Neutrophil (primary cell): Measurements from ENCODE around the gene ARHGDIA.

ENCODE experiments used
- H3K27ac ChIP-seq: fragments of 200-600 bp; sonication (generic); 2 replicates; pipeline ENCODE4 v1.5.1; 2016; ENCODE audit warnings: mild to moderate bottlenecking, moderate library complexity
- H3K27me3 ChIP-seq: fragments of 200-600 bp; sonication (generic); 2 replicates; pipeline ENCODE4 v1.6.0; 2016; ENCODE audit warnings: mild to moderate bottlenecking
- H3K36me3 ChIP-seq: fragments of 200-600 bp; sonication (generic); 2 replicates; pipeline ENCODE4 v1.5.1; 2017
- H3K4me1 ChIP-seq, 2 experiments: fragments of 200-600 bp in 1 of 2; sonication (generic) in 1 of 2; 1 replicate in 1 of 2; 2 replicates in 1 of 2; pipeline versions ENCODE4 v1.5.1 to v1.6.1; 2013 to 2016; ENCODE audit warnings: low read depth in 1 of 2, low read length in 1 of 2, mild to moderate bottlenecking in 1 of 2, moderate library complexity in 1 of 2; ENCODE audit not compliant: control insufficient read depth in 1 of 2, insufficient read depth in 1 of 2
- H3K4me3 ChIP-seq, 2 experiments: fragments of 200-600 bp in 1 of 2; sonication (generic) in 1 of 2; 1 replicate in 1 of 2; 2 replicates in 1 of 2; pipeline ENCODE4 v1.5.1; 2013 to 2016; ENCODE audit warnings: low read depth in 1 of 2, low read length in 1 of 2, mild to moderate bottlenecking in 1 of 2, moderate library complexity in 1 of 2
- H3K9me3 ChIP-seq: fragments of 200-600 bp; sonication (generic); 2 replicates; pipeline ENCODE4 v1.5.1; 2016
- TF ChIP-seq, protein P1 (sequence below): fragments of 200-600 bp; sonication (generic); IDR thresholded peaks from 2 replicates; pipeline ENCODE4 v1.5.1; 2016; ENCODE audit warnings: antibody characterized with exemption

Gene ARHGDIA

DNA sequence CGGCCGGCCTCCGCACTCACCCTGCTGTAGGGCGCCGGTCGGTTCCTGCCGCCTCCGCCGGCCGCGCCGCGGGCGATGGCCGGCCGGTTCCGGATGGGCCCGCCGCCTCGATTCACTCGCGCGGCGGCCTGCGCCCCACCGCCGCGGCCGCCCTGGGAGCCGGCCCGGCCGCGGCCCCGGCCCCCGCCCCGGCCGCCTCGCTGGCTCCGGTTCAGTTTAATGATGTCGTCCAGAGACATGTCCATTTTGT is 20.1 kb upstream of the ARHGDIA start:
- no peaks in the 10 kb centered on the region for H3K27me3 ChIP-seq
- H3K4me1 ChIP-seq: peaks cover 19% of the 10 kb centered on the region in 2 experiments
- H3K9me3 ChIP-seq: no peaks in the 10 kb centered on the region
- peaks cover 52% of the 10 kb centered on the region for H3K36me3 ChIP-seq
- peak overlapping the region; percentile 94 for H3K27ac ChIP-seq
- peak overlapping the region; percentile 79 to 87 for H3K4me3 ChIP-seq
- TF ChIP-seq, protein P1, sequence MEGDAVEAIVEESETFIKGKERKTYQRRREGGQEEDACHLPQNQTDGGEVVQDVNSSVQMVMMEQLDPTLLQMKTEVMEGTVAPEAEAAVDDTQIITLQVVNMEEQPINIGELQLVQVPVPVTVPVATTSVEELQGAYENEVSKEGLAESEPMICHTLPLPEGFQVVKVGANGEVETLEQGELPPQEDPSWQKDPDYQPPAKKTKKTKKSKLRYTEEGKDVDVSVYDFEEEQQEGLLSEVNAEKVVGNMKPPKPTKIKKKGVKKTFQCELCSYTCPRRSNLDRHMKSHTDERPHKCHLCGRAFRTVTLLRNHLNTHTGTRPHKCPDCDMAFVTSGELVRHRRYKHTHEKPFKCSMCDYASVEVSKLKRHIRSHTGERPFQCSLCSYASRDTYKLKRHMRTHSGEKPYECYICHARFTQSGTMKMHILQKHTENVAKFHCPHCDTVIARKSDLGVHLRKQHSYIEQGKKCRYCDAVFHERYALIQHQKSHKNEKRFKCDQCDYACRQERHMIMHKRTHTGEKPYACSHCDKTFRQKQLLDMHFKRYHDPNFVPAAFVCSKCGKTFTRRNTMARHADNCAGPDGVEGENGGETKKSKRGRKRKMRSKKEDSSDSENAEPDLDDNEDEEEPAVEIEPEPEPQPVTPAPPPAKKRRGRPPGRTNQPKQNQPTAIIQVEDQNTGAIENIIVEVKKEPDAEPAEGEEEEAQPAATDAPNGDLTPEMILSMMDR: no peak

DNA sequence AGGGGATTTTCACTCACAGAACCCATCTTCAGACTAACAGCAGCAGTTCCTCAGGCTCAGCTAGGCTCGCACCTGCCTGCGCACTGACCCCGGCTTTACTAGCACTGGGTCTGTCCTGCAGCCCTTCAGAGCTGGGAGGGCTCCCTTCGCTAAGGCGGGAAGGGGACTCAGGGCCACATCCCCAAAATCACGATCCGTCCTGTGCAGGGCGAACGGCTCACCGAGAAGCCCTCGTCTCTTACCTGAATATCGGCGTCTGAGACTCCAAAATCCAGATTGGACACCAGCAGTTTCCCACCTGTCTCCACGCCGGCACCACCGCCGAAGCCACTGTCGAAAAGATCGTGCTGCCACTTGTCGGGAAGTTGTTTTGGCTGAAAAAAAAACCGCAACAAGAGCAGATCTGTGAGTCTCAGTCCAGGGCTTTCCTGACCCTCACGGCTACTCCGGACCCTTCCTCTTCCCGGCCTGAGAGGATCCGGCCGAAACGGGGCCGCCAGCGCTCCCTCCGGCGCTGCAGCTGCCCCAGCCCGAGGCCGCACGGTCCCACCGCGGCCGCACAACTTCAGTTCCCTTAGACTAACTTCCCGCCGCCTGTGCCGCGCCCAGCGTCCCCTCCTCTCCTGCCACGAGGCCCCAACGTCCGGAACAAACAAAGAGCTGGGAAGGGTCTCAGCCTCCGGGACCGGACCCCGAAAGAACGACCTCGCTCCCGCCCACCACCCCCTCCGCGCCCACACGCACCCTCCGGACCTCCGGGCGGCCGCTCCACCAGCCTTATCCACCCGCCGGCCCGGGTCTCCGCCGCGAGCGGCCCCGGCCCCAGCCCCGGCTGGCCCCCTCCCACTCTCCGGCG is 19.5 kb upstream of the ARHGDIA start:
- peaks cover 19% of the 10 kb centered on the region in 2 experiments for H3K4me1 ChIP-seq
- H3K4me3 ChIP-seq: peak overlapping the region; percentile 66 to 79

DNA sequence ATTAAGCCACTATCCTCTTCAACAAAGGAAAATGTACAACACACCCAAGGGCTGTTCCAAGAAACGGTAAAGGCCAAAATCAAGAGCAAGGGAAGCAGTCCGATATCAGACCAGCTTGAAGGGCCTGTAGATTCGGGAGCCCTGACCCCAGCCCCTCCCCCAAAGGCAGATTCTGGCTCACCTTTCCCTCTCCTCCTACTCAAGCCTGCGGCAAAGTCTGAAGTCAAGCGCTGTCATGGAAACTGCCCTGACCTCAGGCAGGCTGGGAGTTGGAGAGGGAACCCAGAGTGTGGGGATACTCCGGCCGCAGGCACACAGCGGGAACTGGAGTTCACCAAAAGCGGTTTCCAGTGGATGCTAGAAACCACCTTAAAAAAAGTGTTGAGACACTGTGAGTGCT is 18.5 kb upstream of the ARHGDIA start:
- no peak overlapping the region for H3K4me3 ChIP-seq
- peaks cover 54% of the 10 kb centered on the region for H3K36me3 ChIP-seq
- H3K27ac ChIP-seq: no peak overlapping the region
- H3K9me3 ChIP-seq: no peaks in the 10 kb centered on the region
- H3K27me3 ChIP-seq: no peaks in the 10 kb centered on the region
- TF ChIP-seq, protein P1: no peak
- peaks cover 19% of the 10 kb centered on the region in 2 experiments for H3K4me1 ChIP-seq

More for the DNA sequence above, 19.5 kb upstream of the ARHGDIA start:
- Histone ChIP-seq H3K27ac (peak overlapping the region; percentile 94), H3K27me3 (no peaks in the 10 kb centered on the region), H3K9me3 (no peaks in the 10 kb centered on the region), H3K36me3 (peaks cover 52% of the 10 kb centered on the region)
- TF ChIP-seq, protein P1: no peak

DNA sequence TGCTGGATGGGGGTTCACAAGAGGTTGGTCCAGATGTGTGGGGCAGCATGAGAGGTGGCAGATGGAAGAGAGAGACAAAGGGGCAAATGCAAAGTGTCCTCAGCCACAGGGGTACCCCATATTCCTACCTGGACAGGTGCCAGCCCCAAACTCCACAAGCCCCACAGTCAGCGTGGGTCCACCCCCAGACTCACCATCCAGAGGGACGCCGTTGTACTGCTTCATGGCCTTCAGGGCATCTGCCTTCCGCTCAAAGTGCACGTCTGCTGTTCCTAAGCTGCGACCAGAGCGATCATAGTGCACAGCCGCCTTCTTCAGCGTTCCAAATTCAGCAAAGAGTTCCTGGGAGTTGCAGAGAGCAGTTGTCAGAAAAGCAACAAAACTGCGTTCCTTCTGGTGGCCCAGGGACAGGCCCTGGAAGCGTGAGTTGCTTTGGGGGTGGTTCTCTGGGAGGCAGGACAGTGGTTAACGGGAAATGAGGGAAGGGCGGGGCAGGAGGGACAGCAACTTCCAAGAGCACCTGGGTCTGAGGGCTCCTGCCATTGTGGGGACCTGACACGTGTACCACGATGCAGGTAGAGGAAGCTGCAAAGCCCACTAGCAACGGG is 18.0 kb upstream of the ARHGDIA start:
- TF ChIP-seq, protein P1: no peak
- peaks cover 53% of the 10 kb centered on the region for H3K36me3 ChIP-seq
- no peaks in the 10 kb centered on the region for H3K9me3 ChIP-seq
- H3K4me1 ChIP-seq: peaks cover 19% of the 10 kb centered on the region in 2 experiments
- no peak overlapping the region for H3K4me3 ChIP-seq
- no peaks in the 10 kb centered on the region for H3K27me3 ChIP-seq
- H3K27ac ChIP-seq: no peak overlapping the region

DNA sequence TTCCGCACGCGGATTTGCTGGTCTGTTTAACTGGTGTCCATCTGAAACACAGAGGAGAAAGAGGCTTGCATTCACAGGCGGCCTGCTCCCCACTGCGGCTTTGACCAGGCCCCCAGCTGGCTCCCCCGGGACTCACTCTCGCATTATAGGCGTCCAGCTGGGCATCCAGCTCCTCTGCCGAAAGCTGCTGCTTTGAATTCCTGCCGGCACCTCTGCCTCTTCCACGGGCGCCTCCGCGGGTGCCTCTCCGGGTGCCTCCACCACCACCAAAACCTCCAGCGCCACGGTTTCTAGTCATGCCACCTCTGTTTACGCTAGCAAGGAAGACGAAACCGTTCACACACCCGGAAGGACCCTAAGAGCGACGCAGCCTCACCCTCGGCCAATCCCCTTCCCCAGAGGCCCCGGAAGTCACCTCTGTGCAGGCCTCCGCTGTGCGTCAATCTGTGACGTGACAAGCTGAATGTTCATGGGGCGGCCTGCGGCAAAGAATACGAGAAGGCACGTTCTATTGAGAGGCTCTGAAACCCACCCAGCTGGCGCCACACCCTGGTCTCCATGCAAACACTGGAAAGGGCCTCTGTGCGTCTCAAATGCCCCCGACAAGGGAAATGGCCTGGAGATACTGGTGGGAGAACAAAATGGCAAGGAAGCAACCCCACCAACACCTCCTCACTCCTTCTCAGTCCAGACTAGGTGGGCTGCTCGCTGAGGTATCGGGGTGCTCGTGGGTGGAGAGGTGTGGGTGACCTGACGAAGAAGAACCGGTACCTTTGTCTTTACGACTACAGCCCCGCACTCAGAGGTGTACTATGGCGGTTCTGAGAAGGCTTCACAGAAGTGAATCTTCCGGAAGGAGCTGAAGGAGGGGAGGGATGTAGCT is 17.2 kb upstream of the ARHGDIA start:
- Histone ChIP-seq H3K9me3 (no peaks in the 10 kb centered on the region), H3K27me3 (no peaks in the 10 kb centered on the region), H3K4me1 (peaks cover 19% of the 10 kb centered on the region in 2 experiments), H3K27ac (no peak overlapping the region), H3K36me3 (peaks cover 53% of the 10 kb centered on the region), H3K4me3 (no peak overlapping the region)
- TF ChIP-seq, protein P1: no peak
